CD14-positive monocyte (primary cell): ENCODE measurements around the gene CD200R1L. TPM values are rescaled to one million over a fixed set of nuclear protein-coding genes. Genes with fewer than 3 reads are reported as not detected.
A peak's percentile ranks its signal among the peaks of the same experiment; 100 is the strongest.

Source experiments
- DNase-seq, 3 donors: peaks; one replicate each; pipeline ENCODE4 v3.0.0-alpha.2; 2011 to 2022
- H2AFZ ChIP-seq: 2 replicates; pipeline ENCODE4 v1.6.0; 2012; ENCODE audit warnings: mild to moderate bottlenecking, low read depth, low read length, inconsistent platforms; ENCODE audit not compliant: insufficient read depth, poor library complexity, severe bottlenecking
- H3K27ac ChIP-seq, 2 donors: 1 replicate in 1 of 2; 2 replicates in 1 of 2; pipeline ENCODE4 v1.5.1; 2012 to 2013; ENCODE audit warnings: low read length in 2 of 2, control low read depth in 1 of 2, inconsistent platforms in 1 of 2, low read depth in 1 of 2, mild to moderate bottlenecking in 1 of 2
- H3K27me3 ChIP-seq, 2 donors: one replicate each; pipeline versions ENCODE4 v1.6.0 to v1.6.1; 2011 to 2013; ENCODE audit warnings: low read length in 2 of 2; ENCODE audit not compliant: control insufficient read depth in 2 of 2, insufficient read depth in 2 of 2
- H3K36me3 ChIP-seq, 2 donors: replicated peaks in 1 of 2; 1 replicate in 1 of 2; 2 replicates in 1 of 2; pipeline versions ENCODE4 v1.5.1 to v1.6.1; 2012 to 2013; ENCODE audit warnings: low read length in 2 of 2, control low read depth in 1 of 2, inconsistent platforms in 1 of 2, mild to moderate bottlenecking in 1 of 2; ENCODE audit not compliant: insufficient read depth in 2 of 2, control insufficient read depth in 1 of 2
- H3K4me1 ChIP-seq, 2 donors: 1 replicate in 1 of 2; 2 replicates in 1 of 2; pipeline versions ENCODE4 v1.5.1 to v1.6.1; 2012 to 2013; ENCODE audit warnings: low read length in 2 of 2, control low read depth in 1 of 2, inconsistent platforms in 1 of 2, mild to moderate bottlenecking in 1 of 2, moderate library complexity in 1 of 2; ENCODE audit not compliant: insufficient read depth in 2 of 2, control insufficient read depth in 1 of 2
- H3K4me2 ChIP-seq: replicated peaks from 2 replicates; pipeline ENCODE3; 2012; ENCODE audit warnings: low read length, moderate library complexity, mild to moderate bottlenecking; ENCODE audit not compliant: poor library complexity, severe bottlenecking; ENCODE audit errors: extremely low read depth
- H3K4me3 ChIP-seq, 3 experiments: fragments of 200-600 bp in 1 of 3; sonication (generic) in 1 of 3; replicated peaks in 1 of 3; 1 replicate in 2 of 3; 2 replicates in 1 of 3; pipeline ENCODE4 v1.5.1; 2011 to 2013; ENCODE audit warnings: low read length in 3 of 3, mild to moderate bottlenecking in 3 of 3, control low read depth in 2 of 3, low read depth in 2 of 3, inconsistent platforms in 1 of 3, moderate library complexity in 1 of 3
- H3K79me2 ChIP-seq: 2 replicates; pipeline ENCODE4 v1.6.0; 2012; ENCODE audit warnings: mild to moderate bottlenecking, control low read depth, inconsistent platforms, low read length, moderate library complexity; ENCODE audit not compliant: insufficient read depth
- H3K9ac ChIP-seq: 2 replicates; pipeline ENCODE4 v1.6.0; 2017; ENCODE audit warnings: low read length, mild to moderate bottlenecking; ENCODE audit not compliant: insufficient read depth, poor library complexity, severe bottlenecking
- H3K9me3 ChIP-seq, 2 donors: replicated peaks in 1 of 2; 1 replicate in 1 of 2; 2 replicates in 1 of 2; pipeline versions ENCODE4 v1.5.1 to v1.6.1; 2012 to 2013; ENCODE audit warnings: low read length in 2 of 2, control low read depth in 1 of 2; ENCODE audit not compliant: control insufficient read depth in 1 of 2, insufficient read depth in 1 of 2
- H4K20me1 ChIP-seq: 2 replicates; pipeline ENCODE4 v1.6.0; 2012; ENCODE audit warnings: mild to moderate bottlenecking, low read length, control low read depth, moderate library complexity; ENCODE audit not compliant: insufficient read depth
- H3K27ac Mint-ChIP-seq, 7 donors: one replicate each; pipeline ENCODE4 v1.8.0; 2020; ENCODE audit warnings: mild to moderate bottlenecking in 7 of 7, mixed read lengths in 7 of 7, moderate library complexity in 6 of 7, inconsistent platforms in 2 of 7
- H3K27me3 Mint-ChIP-seq, 3 donors: one replicate each; pipeline ENCODE4 v1.8.0; 2021 to 2022; ENCODE audit warnings: low read depth in 3 of 3, mild to moderate bottlenecking in 3 of 3, mixed read lengths in 3 of 3, moderate library complexity in 3 of 3, inconsistent platforms in 1 of 3
- H3K36me3 Mint-ChIP-seq, 2 donors: one replicate each; pipeline ENCODE4 v1.8.0; 2020; ENCODE audit warnings: mixed read lengths in 2 of 2, inconsistent platforms in 1 of 2, mild to moderate bottlenecking in 1 of 2
- H3K4me1 Mint-ChIP-seq: one replicate; pipeline ENCODE4 v1.8.0; 2020; ENCODE audit warnings: mild to moderate bottlenecking, mixed read lengths
- H3K4me3 Mint-ChIP-seq, 2 donors: one replicate each; pipeline ENCODE4 v1.8.0; 2020; ENCODE audit warnings: mild to moderate bottlenecking in 2 of 2, mixed read lengths in 2 of 2, moderate library complexity in 1 of 2
- H3K9me3 Mint-ChIP-seq, 7 donors: one replicate each; pipeline ENCODE4 v1.8.0; 2020 to 2022; ENCODE audit warnings: mixed read lengths in 7 of 7, mild to moderate bottlenecking in 6 of 7, moderate library complexity in 6 of 7, inconsistent platforms in 2 of 7
- WGBS: methylation state at CpG from one replicate; pipeline ENCODE4 v1.1.5; 2013; ENCODE audit warnings: missing lambda C conversion rate; ENCODE audit not compliant: insufficient coverage; 5-methylcytosine and 5-hydroxymethylcytosine counted together
- intact Hi-C, 2 donors: fragments of 100-400 bp; cut with micrococcal nuclease; formaldehyde crosslinking; loops; one replicate each; pipeline versions ENCODE4 v1.15.0 to v1.15.1; 2023
- polyA minus RNA-seq: library from RNA; depleted of rRNA, polyadenylated mRNA; stranded (reverse); fragments of >200 nt; gene quantifications from 2 replicates; pipeline ENCODE4 v1.2.3, GENCODE V29; 2012
- polyA plus RNA-seq, 3 donors: library from polyadenylated mRNA; depleted of rRNA in 1 of 3; unstranded in 2 of 3; stranded (reverse) in 1 of 3; fragments of 300-500 nt in 2 of 3; fragments of >200 nt in 1 of 3; fragmentation: Illumina TruSeq in 2 of 3; gene quantifications; 1 replicate in 2 of 3; 2 replicates in 1 of 3; pipeline ENCODE4 v1.2.3, GENCODE V29; 2012 to 2021
- total RNA-seq, 12 experiments: library from RNA in 1 of 12; stranded (reverse) in 1 of 12; fragments of 120-200 nt in 1 of 12; gene quantifications; one replicate each; pipeline ENCODE4 v1.2.4 and lab custom pipeline; 2013 to 2026; ENCODE audit warnings: mixed read lengths in 6 of 12, inconsistent platforms in 1 of 12
- TF ChIP-seq, protein P1 (sequence below): fragments of 200-600 bp; IDR thresholded peaks from one replicate; pipeline ENCODE4 v1.8.0; 2022; ENCODE audit warnings: antibody characterized with exemption, mild to moderate bottlenecking

CD200R1L gene
- not detected for total RNA-seq (2013)
- polyA plus RNA-seq (not detected), polyA minus RNA-seq (not detected in 2 replicates), total RNA-seq (lab: John Stamatoyannopoulos, UW) (0 to 0.81 (median 0.08) reads per million in 11 experiments)

DNA sequence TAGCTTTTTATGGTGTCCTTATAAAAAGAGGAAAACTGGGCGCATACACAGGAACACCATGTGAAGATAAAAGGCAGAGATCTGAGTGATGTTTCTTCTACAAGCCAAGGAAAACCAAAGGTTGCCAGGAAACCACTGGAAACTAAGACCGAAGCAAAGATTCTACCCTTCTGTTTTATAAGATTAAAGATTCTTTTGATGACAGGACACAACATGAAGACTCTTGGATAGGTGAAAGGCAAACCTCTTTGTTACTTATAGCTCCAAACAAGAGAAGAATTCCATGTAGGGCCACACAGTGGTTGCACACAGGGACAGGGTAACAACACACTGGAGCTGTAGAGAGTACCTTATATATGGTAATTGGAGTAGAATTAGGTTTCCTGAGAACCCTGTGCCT lies at the start of gene CD200R1L:
CD200R1L (minus strand) TSS at position 101 of the 400 bp plus-strand sequence. CDS start 17,497 bp downstream, outside the sequence.
- no CpG with 5 or more reads among the region's 2 CpGs for WGBS
- no peaks in the 10 kb centered on the region for H3K4me1 ChIP-seq
- H4K20me1 ChIP-seq: no peaks in the 10 kb centered on the region
- no peak within 1 kb of the TSS for H3K4me3 Mint-ChIP-seq
- H3K79me2 ChIP-seq: no peaks in the 10 kb centered on the region
- H2AFZ ChIP-seq: no peak within 1 kb of the TSS
- DNase-seq: no peak
- no peak within 1 kb of the TSS for H3K27ac ChIP-seq
- no peak within 1 kb of the TSS for H3K4me3 ChIP-seq
- no peaks in the 10 kb centered on the region for H3K27me3 Mint-ChIP-seq
- H3K4me2 ChIP-seq: no peak within 1 kb of the TSS
- no peak within 1 kb of the TSS for H3K9ac ChIP-seq
- no peaks in the 10 kb centered on the region for H3K36me3 ChIP-seq
- intact Hi-C loops: no loop called here
- peaks cover 16 to 21% of the 10 kb centered on the region in 2 donors for H3K9me3 ChIP-seq
- H3K27ac Mint-ChIP-seq: peak within 1 kb of the TSS in 2 of 7 donors; percentile 40 to 46
- peaks cover 9 to 13% of the 10 kb centered on the region in 2 donors for H3K36me3 Mint-ChIP-seq
- TF ChIP-seq, protein P1, sequence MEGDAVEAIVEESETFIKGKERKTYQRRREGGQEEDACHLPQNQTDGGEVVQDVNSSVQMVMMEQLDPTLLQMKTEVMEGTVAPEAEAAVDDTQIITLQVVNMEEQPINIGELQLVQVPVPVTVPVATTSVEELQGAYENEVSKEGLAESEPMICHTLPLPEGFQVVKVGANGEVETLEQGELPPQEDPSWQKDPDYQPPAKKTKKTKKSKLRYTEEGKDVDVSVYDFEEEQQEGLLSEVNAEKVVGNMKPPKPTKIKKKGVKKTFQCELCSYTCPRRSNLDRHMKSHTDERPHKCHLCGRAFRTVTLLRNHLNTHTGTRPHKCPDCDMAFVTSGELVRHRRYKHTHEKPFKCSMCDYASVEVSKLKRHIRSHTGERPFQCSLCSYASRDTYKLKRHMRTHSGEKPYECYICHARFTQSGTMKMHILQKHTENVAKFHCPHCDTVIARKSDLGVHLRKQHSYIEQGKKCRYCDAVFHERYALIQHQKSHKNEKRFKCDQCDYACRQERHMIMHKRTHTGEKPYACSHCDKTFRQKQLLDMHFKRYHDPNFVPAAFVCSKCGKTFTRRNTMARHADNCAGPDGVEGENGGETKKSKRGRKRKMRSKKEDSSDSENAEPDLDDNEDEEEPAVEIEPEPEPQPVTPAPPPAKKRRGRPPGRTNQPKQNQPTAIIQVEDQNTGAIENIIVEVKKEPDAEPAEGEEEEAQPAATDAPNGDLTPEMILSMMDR: no peak
- H3K4me1 Mint-ChIP-seq: peaks cover 10% of the 10 kb centered on the region
- peaks cover 24 to 38% (median 30%) of the 10 kb centered on the region in 7 donors for H3K9me3 Mint-ChIP-seq
- H3K27me3 ChIP-seq: no peaks in the 10 kb centered on the region

GRCh38 chr3:112894258-112894657 lies 47.6 kb upstream of the CD200R1L start:
- no peak overlapping the region for H3K9ac ChIP-seq
- WGBS: 72% methylated on average over 4 of the region's 5 CpGs
- H3K36me3 Mint-ChIP-seq: no peaks in the 10 kb centered on the region
- no peak for DNase-seq
- no peaks in the 10 kb centered on the region for H4K20me1 ChIP-seq
- no peak overlapping the region for H3K27ac Mint-ChIP-seq
- H3K4me3 ChIP-seq: no peak overlapping the region
- H2AFZ ChIP-seq: no peak overlapping the region
- TF ChIP-seq, protein P1: no peak
- H3K4me2 ChIP-seq: no peak overlapping the region
- no peaks in the 10 kb centered on the region for H3K79me2 ChIP-seq
- peaks cover 0 to 1% (median 0%) of the 10 kb centered on the region in 3 donors for H3K27me3 Mint-ChIP-seq
- H3K9me3 ChIP-seq: no peaks in the 10 kb centered on the region
- H3K27ac ChIP-seq: no peak overlapping the region
- peaks cover 10% of the 10 kb centered on the region for H3K4me1 Mint-ChIP-seq
- H3K9me3 Mint-ChIP-seq: peaks cover 0 to 3% (median 0%) of the 10 kb centered on the region in 7 donors
- H3K4me1 ChIP-seq: peaks cover 4 to 6% of the 10 kb centered on the region in 2 donors
- intact Hi-C loops: no loop called here
- H3K4me3 Mint-ChIP-seq: no peak overlapping the region
- H3K27me3 ChIP-seq: no peaks in the 10 kb centered on the region
- no peaks in the 10 kb centered on the region for H3K36me3 ChIP-seq
